ENCODE results near the gene DKK1.

DNA sequence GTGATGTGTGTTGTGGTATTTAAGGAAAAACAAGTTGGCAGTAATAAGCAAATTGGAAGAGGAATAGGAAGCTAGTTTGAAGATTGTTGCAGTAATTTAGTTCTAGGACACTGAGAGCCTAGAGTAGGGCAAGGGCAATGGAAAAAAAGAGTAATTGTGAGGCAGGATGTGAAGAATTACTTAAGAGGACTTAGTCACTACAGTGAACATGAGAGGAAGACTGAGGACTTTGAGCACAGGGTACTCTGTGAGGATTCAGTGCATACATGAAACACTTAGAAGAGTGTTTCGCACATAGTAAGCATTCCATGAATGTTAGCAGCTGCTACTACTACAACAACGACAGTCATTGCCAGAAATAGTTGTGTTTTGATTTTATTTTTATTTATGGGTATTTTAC is 30.9 kb upstream of the DKK1 start:
- TF ChIP-seq, protein P1, sequence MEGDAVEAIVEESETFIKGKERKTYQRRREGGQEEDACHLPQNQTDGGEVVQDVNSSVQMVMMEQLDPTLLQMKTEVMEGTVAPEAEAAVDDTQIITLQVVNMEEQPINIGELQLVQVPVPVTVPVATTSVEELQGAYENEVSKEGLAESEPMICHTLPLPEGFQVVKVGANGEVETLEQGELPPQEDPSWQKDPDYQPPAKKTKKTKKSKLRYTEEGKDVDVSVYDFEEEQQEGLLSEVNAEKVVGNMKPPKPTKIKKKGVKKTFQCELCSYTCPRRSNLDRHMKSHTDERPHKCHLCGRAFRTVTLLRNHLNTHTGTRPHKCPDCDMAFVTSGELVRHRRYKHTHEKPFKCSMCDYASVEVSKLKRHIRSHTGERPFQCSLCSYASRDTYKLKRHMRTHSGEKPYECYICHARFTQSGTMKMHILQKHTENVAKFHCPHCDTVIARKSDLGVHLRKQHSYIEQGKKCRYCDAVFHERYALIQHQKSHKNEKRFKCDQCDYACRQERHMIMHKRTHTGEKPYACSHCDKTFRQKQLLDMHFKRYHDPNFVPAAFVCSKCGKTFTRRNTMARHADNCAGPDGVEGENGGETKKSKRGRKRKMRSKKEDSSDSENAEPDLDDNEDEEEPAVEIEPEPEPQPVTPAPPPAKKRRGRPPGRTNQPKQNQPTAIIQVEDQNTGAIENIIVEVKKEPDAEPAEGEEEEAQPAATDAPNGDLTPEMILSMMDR (IDR thresholded peaks at IDR 0.05; ENCODE audit: insufficient read depth, low read length, poor library complexity, severe bottlenecking), result no peak
- TF ChIP-seq EZH2phosphoT487 (conservative IDR thresholded peaks at IDR 0.05; ENCODE audit: low read length), result no peak

Measured in SU-DHL-6 (cell line).